Activated B cell treated with CpG ODN at 0.5 μM for 24 hours (primary cell): Measurements from ENCODE around the gene TERF2IP. TPM values are rescaled to one million over a fixed set of nuclear protein-coding genes. Genes with fewer than 3 reads are reported as not detected.

Experiments
- ATAC-seq: fragments of 200-7000 bp; cut with Tn5 transposase; one replicate; pipeline ENCODE4 v1.10.0; 2021; ENCODE audit warnings: low read depth, mild to moderate bottlenecking, moderate library complexity
- CTCF ChIA-PET: fragments of 350-600 bp; sonication (Branson Sonifier 250); formaldehyde crosslinking; loops from one replicate; lab custom pipeline; 2021; ENCODE audit warnings: antibody characterized with exemption; lab: Charles Lee
- POLR2A ChIA-PET: fragments of 350-600 bp; sonication (Branson Sonifier 250); formaldehyde crosslinking; loops from one replicate; lab custom pipeline; 2021; ENCODE audit warnings: antibody characterized with exemption; lab: Charles Lee
- DNase-seq: peaks from one replicate; pipeline ENCODE4 v3.0.0; 2022
- H3K27ac Mint-ChIP-seq: one replicate; pipeline ENCODE4 v1.8.0; 2020; ENCODE audit warnings: mixed read lengths
- H3K27me3 Mint-ChIP-seq: one replicate; pipeline ENCODE4 v1.8.0; 2021; ENCODE audit warnings: mixed read lengths
- H3K36me3 Mint-ChIP-seq: one replicate; pipeline ENCODE4 v1.8.0; 2021; ENCODE audit warnings: low read depth, mixed read lengths
- H3K4me1 Mint-ChIP-seq: one replicate; pipeline ENCODE4 v1.8.0; 2021; ENCODE audit warnings: mixed read lengths
- H3K4me3 Mint-ChIP-seq: one replicate; pipeline ENCODE4 v1.8.0; 2020; ENCODE audit warnings: mild to moderate bottlenecking, mixed read lengths
- H3K9me3 Mint-ChIP-seq: one replicate; pipeline ENCODE4 v1.8.0; 2020; ENCODE audit warnings: mixed read lengths
- intact Hi-C: fragments of 100-400 bp; cut with micrococcal nuclease; formaldehyde crosslinking; loops from one replicate; pipeline ENCODE4 v1.15.1; 2024
- total RNA-seq: library from RNA; stranded (reverse); gene quantifications from 2 replicates; pipeline ENCODE4 v1.2.3, GENCODE V29; 2022
- TF ChIP-seq, protein P1 (sequence below): fragments of 200-600 bp; IDR thresholded peaks from one replicate; pipeline ENCODE4 v1.8.0; 2022; ENCODE audit warnings: antibody characterized with exemption, mild to moderate bottlenecking

TERF2IP gene
- total RNA-seq, 1 donor from 2014 or later, result 52.7 TPM

GRCh38 chr16:75648265-75649076 lies 898 bp downstream of the TERF2IP start:
- H3K4me1 Mint-ChIP-seq, result peaks cover 73% of the 10 kb centered on the region
- peaks cover 51% of the 10 kb centered on the region for H3K36me3 Mint-ChIP-seq
- TF ChIP-seq, protein P1, sequence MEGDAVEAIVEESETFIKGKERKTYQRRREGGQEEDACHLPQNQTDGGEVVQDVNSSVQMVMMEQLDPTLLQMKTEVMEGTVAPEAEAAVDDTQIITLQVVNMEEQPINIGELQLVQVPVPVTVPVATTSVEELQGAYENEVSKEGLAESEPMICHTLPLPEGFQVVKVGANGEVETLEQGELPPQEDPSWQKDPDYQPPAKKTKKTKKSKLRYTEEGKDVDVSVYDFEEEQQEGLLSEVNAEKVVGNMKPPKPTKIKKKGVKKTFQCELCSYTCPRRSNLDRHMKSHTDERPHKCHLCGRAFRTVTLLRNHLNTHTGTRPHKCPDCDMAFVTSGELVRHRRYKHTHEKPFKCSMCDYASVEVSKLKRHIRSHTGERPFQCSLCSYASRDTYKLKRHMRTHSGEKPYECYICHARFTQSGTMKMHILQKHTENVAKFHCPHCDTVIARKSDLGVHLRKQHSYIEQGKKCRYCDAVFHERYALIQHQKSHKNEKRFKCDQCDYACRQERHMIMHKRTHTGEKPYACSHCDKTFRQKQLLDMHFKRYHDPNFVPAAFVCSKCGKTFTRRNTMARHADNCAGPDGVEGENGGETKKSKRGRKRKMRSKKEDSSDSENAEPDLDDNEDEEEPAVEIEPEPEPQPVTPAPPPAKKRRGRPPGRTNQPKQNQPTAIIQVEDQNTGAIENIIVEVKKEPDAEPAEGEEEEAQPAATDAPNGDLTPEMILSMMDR, result no peak
- CTCF ChIA-PET, result interaction anchor here (0.9 to 3.2 kb wide), 7 partner anchors 26 to 537 kb away, joined by 3 to 15 read pairs (median 6); partner anchors contain the start of genes ADAT1 and TMEM170A
- H3K9me3 Mint-ChIP-seq, result no peaks in the 10 kb centered on the region
- POLR2A ChIA-PET, result interaction anchor here (0.6 to 4.7 kb wide), 20 partner anchors 10 to 1543 kb away, joined by 3 to 95 read pairs (median 6); partner anchors contain the start of genes ADAT1, CFDP1, GABARAPL2 and GLG1
- no peaks in the 10 kb centered on the region for H3K27me3 Mint-ChIP-seq
- peak overlapping the region; percentile 100 for H3K4me3 Mint-ChIP-seq
- peak overlapping the region; percentile 98 for H3K27ac Mint-ChIP-seq
- DNase-seq (peak; percentile 71), ATAC-seq (peak; percentile 35)
- intact Hi-C loops, result loop anchor here (1.0 to 5.0 kb wide), 4 partner anchors 116 to 1564 kb away; no protein-coding TSS in a partner anchor

DNA sequence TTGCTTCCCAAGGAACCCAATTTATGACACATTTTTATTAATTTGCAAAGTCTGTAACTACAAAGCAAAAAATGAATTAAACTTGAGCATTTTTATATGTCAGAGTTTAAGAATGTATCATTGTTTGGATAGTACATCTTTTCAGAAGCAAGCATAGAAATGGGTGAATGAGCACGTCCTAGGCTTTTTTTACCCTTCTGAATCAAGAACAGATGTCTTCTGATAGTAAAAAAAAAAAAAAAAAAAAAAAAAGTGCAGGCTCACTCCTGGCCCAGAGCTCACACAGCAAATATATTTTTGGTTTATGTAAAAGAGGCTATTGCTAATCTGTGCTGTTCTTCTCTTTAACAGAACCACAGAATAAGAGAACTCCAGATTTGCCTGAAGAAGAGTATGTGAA lies 6.3 kb downstream of the TERF2IP start:
- TF ChIP-seq, protein P1, result no peak
- H3K4me3 Mint-ChIP-seq, result no peak overlapping the region
- H3K9me3 Mint-ChIP-seq, result no peaks in the 10 kb centered on the region
- ChIA-PET CTCF (no interaction called here), POLR2A (interaction anchor here (0.6 kb wide), 1 partner anchor 9 kb away, joined by 4 read pairs; no protein-coding TSS in a partner anchor)
- no peak for DNase-seq
- intact Hi-C loops, result no loop called here
- peak overlapping the region; percentile 19 for H3K27ac Mint-ChIP-seq
- peaks cover 57% of the 10 kb centered on the region for H3K36me3 Mint-ChIP-seq
- H3K27me3 Mint-ChIP-seq, result no peaks in the 10 kb centered on the region
- H3K4me1 Mint-ChIP-seq, result peaks cover 51% of the 10 kb centered on the region
- no peak for ATAC-seq

GRCh38 chr16:75658175-75658574 lies 10.6 kb downstream of the TERF2IP start:
- H3K27ac Mint-ChIP-seq, result no peak overlapping the region
- ChIA-PET POLR2A (interaction anchor here (0.5 to 1.5 kb wide), 3 partner anchors 35 to 1105 kb away, joined by 3 read pairs; partner anchors contain the start of gene ADAT1), CTCF (no interaction called here)
- H3K27me3 Mint-ChIP-seq, result no peaks in the 10 kb centered on the region
- H3K4me3 Mint-ChIP-seq, result no peak overlapping the region
- intact Hi-C loops, result no loop called here
- H3K9me3 Mint-ChIP-seq, result no peaks in the 10 kb centered on the region
- H3K4me1 Mint-ChIP-seq, result peaks cover 14% of the 10 kb centered on the region
- ATAC-seq (no peak), DNase-seq (no peak)
- peaks cover 60% of the 10 kb centered on the region for H3K36me3 Mint-ChIP-seq
- TF ChIP-seq, protein P1, result no peak

DNA sequence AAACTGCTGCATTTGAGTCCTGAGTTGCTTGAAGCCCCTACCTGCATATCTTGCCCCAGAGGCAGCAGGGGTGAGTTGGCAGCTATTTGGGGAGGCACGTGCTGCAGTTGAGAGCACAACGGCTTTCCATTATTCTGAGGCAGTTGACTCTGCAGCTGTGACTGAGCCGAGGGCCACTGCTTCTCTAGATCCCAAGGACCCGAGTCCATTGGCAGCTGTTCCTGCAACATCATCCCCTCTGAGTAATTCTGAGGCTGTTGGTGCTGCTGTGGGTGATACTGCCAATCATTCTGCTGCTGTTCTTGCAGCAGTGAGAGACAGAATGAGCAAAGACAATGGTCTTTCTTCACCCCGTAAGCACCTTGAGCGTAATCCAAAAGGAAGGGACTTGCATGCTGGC lies 12.7 kb downstream of the TERF2IP start:
- no peak overlapping the region for H3K27ac Mint-ChIP-seq
- peaks cover 44% of the 10 kb centered on the region for H3K36me3 Mint-ChIP-seq
- H3K9me3 Mint-ChIP-seq, result no peaks in the 10 kb centered on the region
- H3K4me1 Mint-ChIP-seq, result peaks cover 1% of the 10 kb centered on the region
- ATAC-seq, result no peak
- intact Hi-C loops, result no loop called here
- ChIA-PET CTCF (no interaction called here), POLR2A (interaction anchor here (0.6 to 0.8 kb wide), 2 partner anchors 12 to 1700 kb away, joined by 3 to 4 read pairs; partner anchors contain the start of gene TERF2IP)
- H3K4me3 Mint-ChIP-seq, result no peak overlapping the region
- TF ChIP-seq, protein P1, result no peak
- no peaks in the 10 kb centered on the region for H3K27me3 Mint-ChIP-seq
- DNase-seq, result no peak

- intact Hi-C loops, result no loop called here
- ChIA-PET CTCF (no interaction called here), POLR2A (no interaction called here)
- H3K27me3 Mint-ChIP-seq, result no peaks in the 10 kb centered on the region
- ATAC-seq, result no peak
- DNase-seq, result no peak
- no peaks in the 10 kb centered on the region for H3K9me3 Mint-ChIP-seq
- H3K36me3 Mint-ChIP-seq, result peaks cover 40% of the 10 kb centered on the region
- H3K4me1 Mint-ChIP-seq, result peaks cover 1% of the 10 kb centered on the region
- no peak overlapping the region for H3K4me3 Mint-ChIP-seq
- no peak overlapping the region for H3K27ac Mint-ChIP-seq
- TF ChIP-seq, protein P1, result no peak
Measured at GRCh38 chr16:75660726-75661302, 13.2 kb downstream of the TERF2IP start.
